ENCODE data around the gene ANKRD13C. TPM values are rescaled to one million over a fixed set of nuclear protein-coding genes. Genes with fewer than 3 reads are reported as not detected.

Gene ANKRD13C
- total and polyA plus RNA-seq, 7 experiments from 2014 or later = 13.2 to 31.4 (median 25.9) TPM

GRCh38 chr1:70334436-70334835 is 20.1 kb downstream of the ANKRD13C start:
- ChIA-PET POLR2A (no interaction called here), CTCF (no interaction called here)
- H3K9me3 Mint-ChIP-seq = peaks cover 0 to under 1% (median 0%) of the 10 kb centered on the region in 11 donors
- DNase-seq (no peak), ATAC-seq (no peak)
- peaks cover 5 to 46% (median 39%) of the 10 kb centered on the region in 7 donors for H3K4me1 Mint-ChIP-seq
- Histone ChIP-seq H3K36me3 (ENCODE audit: control insufficient read depth in 2 of 3, insufficient read depth in 3 of 3, low read length in 3 of 3) (peaks cover 0 to 3% (median 0%) of the 10 kb centered on the region in 3 experiments), H3K4me1 (ENCODE audit: control insufficient read depth in 2 of 2, insufficient read depth in 2 of 2, low read length in 2 of 2) (no peaks in the 10 kb centered on the region), H3K27ac (ENCODE audit: low read depth, low read length) (no peak overlapping the region), H3K4me3 (ENCODE audit: low read length) (no peak overlapping the region), H3K9me3 (ENCODE audit: control insufficient read depth in 2 of 3, low read length in 3 of 3) (no peaks in the 10 kb centered on the region), H3K27me3 (ENCODE audit: control insufficient read depth in 2 of 2, insufficient read depth in 2 of 2, low read length in 2 of 2) (no peaks in the 10 kb centered on the region)
- no peaks in the 10 kb centered on the region for H3K27me3 Mint-ChIP-seq
- H3K4me3 Mint-ChIP-seq = no peak overlapping the region
- intact Hi-C loops (cut with micrococcal nuclease) = loop anchor here in 1 of 2 donors (10.0 kb wide), 1 partner anchor 50 kb away; no protein-coding TSS in a partner anchor
- H3K36me3 Mint-ChIP-seq = peaks cover 0 to 39% (median 19%) of the 10 kb centered on the region in 5 donors
- H3K27ac Mint-ChIP-seq = no peak overlapping the region

GRCh38 chr1:70333245-70333644 is 21.3 kb downstream of the ANKRD13C start:
- ATAC-seq (no peak), DNase-seq (no peak)
- POLR2A ChIA-PET = interaction anchor here (0.6 kb wide), 1 partner anchor 22 kb away, joined by 3 read pairs; no protein-coding TSS in a partner anchor
- CTCF ChIA-PET = no interaction called here
- Mint-ChIP-seq H3K9me3 (no peaks in the 10 kb centered on the region), H3K27me3 (no peaks in the 10 kb centered on the region), H3K36me3 (peaks cover 0 to 32% (median 15%) of the 10 kb centered on the region in 5 donors), H3K4me3 (no peak overlapping the region), H3K27ac (peak overlapping the region in 4 of 9 donors; percentile 1 to 26 (median 6)), H3K4me1 (peaks cover 9 to 53% (median 40%) of the 10 kb centered on the region in 7 donors)
- Histone ChIP-seq H3K27me3 (ENCODE audit: control insufficient read depth in 2 of 2, insufficient read depth in 2 of 2, low read length in 2 of 2) (no peaks in the 10 kb centered on the region), H3K4me1 (ENCODE audit: control insufficient read depth in 2 of 2, insufficient read depth in 2 of 2, low read length in 2 of 2) (no peaks in the 10 kb centered on the region), H3K4me3 (ENCODE audit: low read length) (no peak overlapping the region), H3K9me3 (ENCODE audit: control insufficient read depth in 2 of 3, low read length in 3 of 3) (no peaks in the 10 kb centered on the region), H3K36me3 (ENCODE audit: control insufficient read depth in 2 of 3, insufficient read depth in 3 of 3, low read length in 3 of 3) (no peaks in the 10 kb centered on the region), H3K27ac (ENCODE audit: low read depth, low read length) (no peak overlapping the region)
- intact Hi-C loops (cut with micrococcal nuclease) = loop anchor here in 1 of 2 donors (10.0 kb wide), 1 partner anchor 48 kb away; no protein-coding TSS in a partner anchor

- Histone ChIP-seq H3K9me3 (ENCODE audit: control insufficient read depth in 2 of 3, low read length in 3 of 3) (no peaks in the 10 kb centered on the region), H3K36me3 (ENCODE audit: control insufficient read depth in 2 of 3, insufficient read depth in 3 of 3, low read length in 3 of 3) (no peaks in the 10 kb centered on the region), H3K4me1 (ENCODE audit: control insufficient read depth in 2 of 2, insufficient read depth in 2 of 2, low read length in 2 of 2) (no peaks in the 10 kb centered on the region), H3K4me3 (ENCODE audit: low read length) (no peak overlapping the region), H3K27me3 (ENCODE audit: control insufficient read depth in 2 of 2, insufficient read depth in 2 of 2, low read length in 2 of 2) (no peaks in the 10 kb centered on the region), H3K27ac (ENCODE audit: low read depth, low read length) (no peak overlapping the region)
- Mint-ChIP-seq H3K27me3 (no peaks in the 10 kb centered on the region), H3K9me3 (no peaks in the 10 kb centered on the region), H3K36me3 (peaks cover 0 to 31% (median 10%) of the 10 kb centered on the region in 5 donors), H3K4me3 (no peak overlapping the region), H3K27ac (no peak overlapping the region), H3K4me1 (peaks cover 14 to 50% (median 37%) of the 10 kb centered on the region in 7 donors)
- ATAC-seq (no peak), DNase-seq (no peak)
- intact Hi-C loops (cut with micrococcal nuclease) = loop anchor here in 1 of 2 donors (10.0 kb wide), 1 partner anchor 47 kb away; no protein-coding TSS in a partner anchor
- ChIA-PET CTCF (no interaction called here), POLR2A (no interaction called here)
Observed at GRCh38 chr1:70331962-70332361, 22.6 kb downstream of the ANKRD13C start.

- ATAC-seq (no peak), DNase-seq (no peak)
- Mint-ChIP-seq H3K36me3 (peaks cover 0 to 23% (median 10%) of the 10 kb centered on the region in 5 donors), H3K27ac (peak overlapping the region in 4 of 9 donors; percentile 1 to 70 (median 37)), H3K4me1 (peaks cover 8 to 38% (median 26%) of the 10 kb centered on the region in 7 donors), H3K4me3 (no peak overlapping the region), H3K9me3 (no peaks in the 10 kb centered on the region), H3K27me3 (no peaks in the 10 kb centered on the region)
- Histone ChIP-seq H3K27me3 (ENCODE audit: control insufficient read depth in 2 of 2, insufficient read depth in 2 of 2, low read length in 2 of 2) (no peaks in the 10 kb centered on the region), H3K4me1 (ENCODE audit: control insufficient read depth in 2 of 2, insufficient read depth in 2 of 2, low read length in 2 of 2) (no peaks in the 10 kb centered on the region), H3K36me3 (ENCODE audit: control insufficient read depth in 2 of 3, insufficient read depth in 3 of 3, low read length in 3 of 3) (peaks cover 0 to 7% (median 0%) of the 10 kb centered on the region in 3 experiments), H3K9me3 (ENCODE audit: control insufficient read depth in 2 of 3, low read length in 3 of 3) (no peaks in the 10 kb centered on the region), H3K4me3 (ENCODE audit: low read length) (no peak overlapping the region), H3K27ac (ENCODE audit: low read depth, low read length) (no peak overlapping the region)
- POLR2A ChIA-PET = no interaction called here
- intact Hi-C loops (cut with micrococcal nuclease) = no loop called here
- CTCF ChIA-PET = no interaction called here
Observed at GRCh38 chr1:70327306-70328076, 27.0 kb downstream of the ANKRD13C start.

GRCh38 chr1:70324683-70325082 is 29.8 kb downstream of the ANKRD13C start:
- DNase-seq (no peak), ATAC-seq (no peak)
- peaks cover 10 to 33% (median 21%) of the 10 kb centered on the region in 7 donors for H3K4me1 Mint-ChIP-seq
- H3K4me3 ChIP-seq (ENCODE audit: low read length) = no peak overlapping the region
- CTCF ChIA-PET = no interaction called here
- H3K27me3 ChIP-seq (ENCODE audit: control insufficient read depth in 2 of 2, insufficient read depth in 2 of 2, low read length in 2 of 2) = no peaks in the 10 kb centered on the region
- H3K27ac ChIP-seq (ENCODE audit: low read depth, low read length) = no peak overlapping the region
- POLR2A ChIA-PET = no interaction called here
- no peaks in the 10 kb centered on the region for H3K4me1 ChIP-seq (ENCODE audit: control insufficient read depth in 2 of 2, insufficient read depth in 2 of 2, low read length in 2 of 2)
- no peaks in the 10 kb centered on the region for H3K9me3 ChIP-seq (ENCODE audit: control insufficient read depth in 2 of 3, low read length in 3 of 3)
- peaks cover 0 to 30% (median 13%) of the 10 kb centered on the region in 5 donors for H3K36me3 Mint-ChIP-seq
- H3K9me3 Mint-ChIP-seq = no peaks in the 10 kb centered on the region
- no peak overlapping the region for H3K27ac Mint-ChIP-seq
- intact Hi-C loops (cut with micrococcal nuclease) = no loop called here
- H3K36me3 ChIP-seq (ENCODE audit: control insufficient read depth in 2 of 3, insufficient read depth in 3 of 3, low read length in 3 of 3) = peaks cover 0 to 12% (median 0%) of the 10 kb centered on the region in 3 experiments
- H3K27me3 Mint-ChIP-seq = no peaks in the 10 kb centered on the region
- H3K4me3 Mint-ChIP-seq = no peak overlapping the region

GRCh38 chr1:70319750-70320149 is 34.8 kb downstream of the ANKRD13C start:
- Histone ChIP-seq H3K9me3 (ENCODE audit: control insufficient read depth in 2 of 3, low read length in 3 of 3) (no peaks in the 10 kb centered on the region), H3K36me3 (ENCODE audit: control insufficient read depth in 2 of 3, insufficient read depth in 3 of 3, low read length in 3 of 3) (peaks cover 0 to 15% (median 0%) of the 10 kb centered on the region in 3 experiments), H3K4me3 (ENCODE audit: low read length) (no peak overlapping the region), H3K4me1 (ENCODE audit: control insufficient read depth in 2 of 2, insufficient read depth in 2 of 2, low read length in 2 of 2) (no peaks in the 10 kb centered on the region), H3K27ac (ENCODE audit: low read depth, low read length) (no peak overlapping the region), H3K27me3 (ENCODE audit: control insufficient read depth in 2 of 2, insufficient read depth in 2 of 2, low read length in 2 of 2) (no peaks in the 10 kb centered on the region)
- ATAC-seq = no peak
- Mint-ChIP-seq H3K4me3 (no peak overlapping the region), H3K27me3 (no peaks in the 10 kb centered on the region), H3K27ac (peak overlapping the region in 2 of 9 donors; percentile 1 to 14), H3K4me1 (peaks cover 10 to 35% (median 21%) of the 10 kb centered on the region in 7 donors), H3K36me3 (peaks cover 0 to 21% (median 10%) of the 10 kb centered on the region in 5 donors), H3K9me3 (no peaks in the 10 kb centered on the region)
- no peak for DNase-seq
- ChIA-PET POLR2A (no interaction called here), CTCF (no interaction called here)
- intact Hi-C loops (cut with micrococcal nuclease) = loop anchor here in 1 of 2 donors (10.0 kb wide), 1 partner anchor 195 kb away; no protein-coding TSS in a partner anchor
